ENCODE measurements around the gene CMTM4.

Gene CMTM4

DNA sequence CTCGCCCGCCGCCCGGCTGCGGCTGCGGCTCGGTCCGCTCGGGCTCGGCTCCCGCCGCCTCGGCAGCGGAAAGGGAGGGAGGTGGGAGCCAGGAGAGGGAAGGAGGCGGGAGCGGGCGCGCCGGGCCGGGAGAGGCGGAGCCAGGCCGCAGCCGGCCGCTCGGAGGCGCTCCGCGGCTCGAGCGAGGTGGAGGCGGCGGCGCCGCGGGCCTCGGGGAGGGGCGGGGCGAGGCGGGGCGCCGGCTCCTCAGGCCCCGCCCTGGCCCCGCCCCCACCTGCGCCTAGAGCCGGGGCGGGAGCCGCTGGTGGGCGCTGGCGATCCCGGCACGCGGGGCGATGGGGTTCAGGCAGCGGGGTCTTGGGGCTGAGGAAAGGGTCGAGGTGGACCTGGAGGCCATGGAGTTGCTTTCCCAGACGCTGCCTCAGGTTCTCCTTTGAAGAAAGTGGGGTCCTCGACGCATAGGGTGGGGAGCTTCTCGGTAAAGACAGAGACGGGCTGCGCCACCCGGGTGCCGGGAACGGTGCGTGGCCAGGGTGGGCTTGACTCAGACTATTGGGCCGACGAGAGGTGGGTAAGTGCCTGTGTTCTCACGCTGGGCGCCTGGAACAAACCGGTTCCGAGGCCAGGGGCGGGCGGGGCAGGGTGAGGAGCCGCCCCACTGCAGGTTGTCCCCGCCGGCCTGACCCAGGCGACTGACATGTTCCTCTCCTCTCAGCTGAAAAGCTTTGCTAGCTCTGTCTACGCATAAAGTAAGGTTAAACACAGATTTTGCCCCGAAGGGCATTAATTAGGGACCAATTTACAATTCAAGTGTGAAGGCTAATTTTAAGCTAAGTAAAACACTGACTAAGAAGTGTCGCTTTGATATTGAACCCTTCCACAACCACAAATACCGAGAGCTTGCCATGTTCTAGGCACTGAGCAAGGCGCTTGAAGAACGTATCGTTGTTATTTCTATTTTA, at the start of gene CMTM4:
CMTM4 (minus strand) TSS at position 75 of the 962 bp plus-strand sequence. CDS start 218 bp downstream, outside the sequence.
- DNase-seq: peak; percentile 81 to 84

- DNase-seq: no peak
These were observed 49.5 kb upstream of the CMTM4 start for GRCh38 chr16:66746048-66746447.

DNA sequence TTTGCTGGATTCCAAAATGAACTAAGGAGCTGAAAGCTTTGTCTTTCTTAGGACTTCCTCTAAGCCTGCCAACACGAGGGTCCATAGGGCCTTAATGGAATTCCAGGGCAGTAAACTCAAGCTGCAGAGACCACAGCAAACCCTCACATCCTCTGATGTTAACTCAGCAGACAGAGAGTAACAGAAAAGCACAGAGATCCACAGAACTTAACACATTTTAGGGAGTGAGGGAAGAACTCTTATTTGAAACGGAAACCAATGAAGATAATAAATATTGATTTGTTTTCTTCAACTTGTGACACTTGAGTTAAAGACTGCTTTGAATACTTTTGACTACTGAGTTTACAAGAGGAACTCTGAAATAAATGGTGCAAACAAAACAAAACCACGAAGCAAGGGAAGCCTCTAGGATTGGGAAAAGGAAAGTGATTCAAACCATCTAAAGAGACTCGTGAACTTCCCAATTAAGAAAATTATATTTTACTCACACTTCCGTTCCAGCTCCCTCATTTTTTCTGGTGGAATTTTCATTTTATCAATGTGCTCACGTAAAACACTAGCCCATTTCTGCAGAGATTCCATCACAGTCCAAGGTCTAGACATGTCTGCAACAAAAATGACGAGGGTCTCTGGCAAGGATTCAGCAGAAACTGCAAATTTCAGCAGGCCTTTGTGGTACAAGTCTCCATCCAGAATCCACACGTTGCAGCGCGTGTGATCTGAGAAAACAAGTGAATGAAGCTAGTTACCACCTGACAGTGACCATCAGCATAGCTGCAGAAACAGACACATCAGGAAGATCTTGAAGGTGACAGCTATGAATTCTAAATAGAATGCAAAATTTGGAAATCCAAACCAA, 45.6 kb upstream of the CMTM4 start:
- no peak for DNase-seq

- peak; percentile 91 to 96 for DNase-seq
These were observed 44.8 kb upstream of the CMTM4 start for GRCh38 chr16:66741169-66741900.

DNA sequence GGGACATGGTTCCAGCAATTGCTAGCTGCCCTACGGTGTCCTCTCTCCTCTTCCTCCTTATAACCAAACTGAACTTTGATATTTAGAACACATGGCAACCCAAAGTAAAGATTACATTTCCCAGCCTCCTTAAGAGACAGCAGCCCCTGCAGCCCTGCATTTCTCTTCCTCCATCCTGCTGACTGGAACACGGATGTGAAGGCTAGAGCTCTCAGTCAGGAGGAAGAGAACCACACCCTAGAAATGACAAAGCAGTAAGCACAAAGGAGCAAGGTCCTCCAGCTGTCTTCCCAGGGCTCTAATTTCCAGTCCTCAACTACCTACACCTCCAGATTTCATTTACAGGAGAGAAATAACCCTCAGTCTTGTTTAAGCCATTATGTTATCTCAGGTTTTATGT, 44.0 kb upstream of the CMTM4 start:
- no peak for DNase-seq

GRCh38 chr16:66740010-66740409, 43.5 kb upstream of the CMTM4 start:
- DNase-seq: peak in 1 of 2 donors; percentile 27

- no peak for DNase-seq
These were observed 39.3 kb upstream of the CMTM4 start for GRCh38 chr16:66735891-66736290.

DNA sequence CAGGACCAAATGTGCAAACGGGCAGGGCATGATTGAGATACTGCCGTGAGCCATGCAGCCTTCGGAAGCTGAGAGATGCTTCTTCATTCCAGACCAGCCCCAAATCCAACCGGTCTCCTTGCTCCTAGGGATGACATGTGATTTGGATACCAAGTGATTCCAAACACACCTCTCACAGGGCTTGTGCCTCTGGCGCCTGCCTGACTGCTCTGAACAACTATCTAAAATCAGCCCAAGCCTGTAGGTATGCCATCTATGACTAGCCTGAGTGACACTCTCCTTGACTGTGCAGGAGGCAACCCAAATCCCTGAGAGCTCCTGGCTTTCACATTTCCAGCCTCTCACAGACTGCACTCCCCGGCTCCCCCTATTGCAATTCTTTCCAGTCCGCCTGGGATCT, 34.6 kb upstream of the CMTM4 start:
- no peak for DNase-seq

GRCh38 chr16:66728804-66729203, 32.3 kb upstream of the CMTM4 start:
- no peak for DNase-seq

DNA sequence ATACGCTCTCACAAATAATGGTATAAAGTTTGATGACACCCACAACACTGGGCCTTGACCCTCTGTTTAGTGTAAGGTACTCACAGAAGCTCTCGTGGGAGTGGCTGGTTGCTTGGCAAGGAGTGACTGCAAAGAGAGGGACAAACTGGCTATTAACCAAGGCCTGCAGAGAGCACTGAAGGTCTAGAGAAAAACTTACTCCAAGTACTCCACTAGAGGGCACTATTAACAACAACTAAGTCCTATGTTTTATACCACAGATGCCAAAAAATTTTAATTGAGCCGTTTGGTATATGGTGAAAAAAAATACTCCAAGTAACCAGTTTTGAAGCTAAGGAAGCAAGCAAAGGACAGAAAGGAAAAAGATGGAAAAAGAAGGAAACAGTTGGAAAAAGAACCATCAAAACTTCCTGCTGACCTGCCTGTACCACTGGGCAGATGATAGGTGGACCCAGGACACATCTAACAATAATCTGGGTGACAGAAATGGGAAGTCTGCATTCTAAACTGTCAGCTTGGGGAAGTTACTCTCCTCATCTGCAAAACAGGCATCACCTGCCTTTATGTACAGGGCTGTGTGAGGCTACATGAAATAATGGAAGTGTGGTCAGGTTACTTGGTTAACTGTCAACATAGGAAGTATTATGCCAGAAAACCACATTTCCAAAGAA, 31.7 kb upstream of the CMTM4 start:
- peak in 1 of 2 donors; percentile 93 for DNase-seq

DNA sequence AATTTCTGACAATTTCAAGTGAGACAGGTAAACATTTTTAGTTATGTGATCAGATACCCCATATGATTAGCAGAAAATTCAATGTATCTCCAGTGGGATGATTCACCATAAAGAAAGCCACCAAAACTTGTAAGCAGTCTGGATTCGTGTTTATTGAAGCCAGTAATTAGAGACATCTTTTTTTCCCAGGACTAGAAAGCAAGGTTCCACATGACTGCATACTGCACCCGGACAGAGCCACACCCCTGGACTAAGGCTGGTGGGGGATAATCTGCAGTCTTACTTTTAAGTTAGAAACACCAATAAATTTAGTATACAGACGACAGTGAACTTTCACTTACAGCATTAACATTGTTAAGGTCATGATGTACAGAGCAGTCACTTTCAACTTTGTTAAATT, 24.2 kb upstream of the CMTM4 start:
- DNase-seq: no peak

DNA sequence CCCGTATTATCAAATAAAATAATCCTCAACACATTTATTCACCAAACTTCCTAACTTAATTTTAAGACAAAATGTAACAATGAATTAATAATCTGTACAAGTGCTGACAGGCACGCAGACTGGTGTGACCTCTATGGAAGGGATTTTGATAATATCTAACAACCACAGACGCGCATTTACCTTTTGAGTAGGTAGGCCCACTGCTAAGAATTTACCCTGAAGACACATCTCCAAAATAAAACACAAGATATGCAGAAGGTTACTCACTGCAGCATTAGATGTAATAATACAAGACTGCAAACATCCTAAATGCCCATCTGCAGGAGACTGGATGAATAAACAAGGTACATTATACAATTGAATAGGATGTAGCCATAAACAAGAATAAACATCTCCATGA, 22.7 kb upstream of the CMTM4 start:
- DNase-seq: no peak

- no peak for DNase-seq
These were observed 21.2 kb upstream of the CMTM4 start for GRCh38 chr16:66717776-66718175.

GRCh38 chr16:66717112-66717675, 20.7 kb upstream of the CMTM4 start:
- DNase-seq: peak; percentile 29 to 39

- no peak for DNase-seq
These were observed 18.2 kb upstream of the CMTM4 start for GRCh38 chr16:66714654-66715307.

DNA sequence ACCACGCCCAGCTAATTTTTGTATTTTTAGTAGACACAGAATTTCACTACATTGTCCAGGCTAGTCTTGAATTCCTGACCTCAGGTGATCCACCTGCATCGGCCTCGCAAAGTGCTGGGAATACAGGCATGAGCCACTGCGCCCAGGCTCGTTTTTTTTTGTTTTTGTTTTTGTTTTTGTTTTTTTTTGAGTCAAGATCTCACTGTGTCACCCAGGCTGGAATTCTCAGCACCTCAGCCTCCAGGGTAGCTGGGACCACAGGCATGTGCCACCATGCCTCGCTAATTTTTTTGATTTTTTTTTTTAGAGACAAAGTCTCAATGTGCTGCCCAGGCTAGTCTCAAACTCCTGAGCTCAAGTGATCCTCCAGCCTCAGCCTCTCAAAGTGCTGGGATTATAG, 17.5 kb upstream of the CMTM4 start:
- DNase-seq: no peak

GRCh38 chr16:66713076-66713475, 16.5 kb upstream of the CMTM4 start:
- no peak for DNase-seq

- DNase-seq: no peak
These were observed 16.0 kb upstream of the CMTM4 start for GRCh38 chr16:66712512-66712911.

DNA sequence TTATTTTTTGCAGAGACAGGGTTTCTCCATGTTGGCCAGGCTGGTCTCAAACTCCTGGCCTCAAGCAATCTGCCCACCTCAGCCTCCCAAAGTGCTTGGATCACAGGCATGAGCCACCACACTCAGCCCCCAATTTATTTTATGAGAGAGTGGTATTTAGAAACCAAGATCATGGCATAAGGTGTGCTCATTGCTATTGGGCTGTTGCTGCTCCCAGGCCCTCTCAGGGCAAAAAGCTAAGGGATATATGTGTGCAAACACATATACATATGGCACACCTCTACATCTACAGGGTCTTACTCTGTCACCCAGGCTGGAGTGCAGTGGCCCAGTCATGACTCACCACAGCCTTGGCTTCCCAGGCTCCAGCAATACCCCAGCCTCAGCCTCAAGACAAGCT, 15.0 kb upstream of the CMTM4 start:
- DNase-seq: no peak

- DNase-seq: no peak
These were observed 9.9 kb upstream of the CMTM4 start for GRCh38 chr16:66706506-66706880.

GRCh38 chr16:66705790-66706505, 9.4 kb upstream of the CMTM4 start:
- DNase-seq: no peak
